GM12878 (cell line): ENCODE data around the gene ARMC2. TPM values are rescaled to one million over a fixed set of nuclear protein-coding genes. Genes with fewer than 3 reads are reported as not detected.

Experiments used
- BCL11A ChIP-seq: IDR thresholded peaks from 2 replicates; pipeline ENCODE4 v1.6.1; 2011; ENCODE audit warnings: low read depth, low read length
- BHLHE40 ChIP-seq, 2 experiments: fragments of 450-650 bp in 1 of 2; IDR thresholded peaks; 2 replicates each; pipeline ENCODE4 v1.6.1; 2011 to 2017; ENCODE audit warnings: low read depth in 2 of 2, borderline replicate concordance in 1 of 2, improper control_type of control experiment in 1 of 2, low read length in 1 of 2, mild to moderate bottlenecking in 1 of 2
- BMI1 ChIP-seq: fragments of 450-650 bp; IDR thresholded peaks from 2 replicates; pipeline ENCODE4 v1.6.1; 2016; ENCODE audit warnings: mild to moderate bottlenecking, moderate library complexity, borderline replicate concordance
- EGR1 ChIP-seq, 2 experiments: IDR thresholded peaks; 1 replicate in 1 of 2; 2 replicates in 1 of 2; pipeline ENCODE4 v1.6.1; 2011 to 2012; ENCODE audit warnings: low read depth in 2 of 2, low read length in 2 of 2, borderline replicate concordance in 1 of 2, mild to moderate bottlenecking in 1 of 2, moderate library complexity in 1 of 2
- GATAD2B ChIP-seq: fragments of 450-650 bp; conservative IDR thresholded peaks from 2 replicates; pipeline ENCODE4 v1.6.1; 2017; ENCODE audit warnings: low read depth, mild to moderate bottlenecking, moderate library complexity
- IRF3 ChIP-seq: fragments of 450-650 bp; IDR thresholded peaks from 2 replicates; pipeline ENCODE4 v1.6.1; 2014; ENCODE audit warnings: mild to moderate bottlenecking
- IRF5 ChIP-seq: fragments of 450-650 bp; IDR thresholded peaks from 2 replicates; pipeline ENCODE4 v1.6.1; 2017; ENCODE audit warnings: borderline replicate concordance
- LARP7 ChIP-seq: fragments of 450-650 bp; IDR thresholded peaks from 2 replicates; pipeline ENCODE4 v1.6.1; 2017; ENCODE audit warnings: mild to moderate bottlenecking
- MEF2A ChIP-seq: IDR thresholded peaks from 2 replicates; pipeline ENCODE4 v1.6.1; 2011; ENCODE audit warnings: low read depth, mild to moderate bottlenecking, low read length, moderate library complexity; ENCODE audit not compliant: insufficient read depth
- MTA2 ChIP-seq: fragments of 450-650 bp; IDR thresholded peaks from 2 replicates; pipeline ENCODE4 v1.6.1; 2016; ENCODE audit warnings: low read depth, mild to moderate bottlenecking, moderate library complexity
- NR2F1 ChIP-seq: fragments of 450-650 bp; conservative IDR thresholded peaks from 2 replicates; pipeline ENCODE4 v1.6.1; 2017; ENCODE audit warnings: mild to moderate bottlenecking
- PAX5 ChIP-seq: IDR thresholded peaks from 2 replicates; pipeline ENCODE4 v1.6.1; 2011; ENCODE audit warnings: low read depth, low read length, borderline replicate concordance
- RB1 ChIP-seq: fragments of 450-650 bp; formaldehyde crosslinking; IDR thresholded peaks from 2 replicates; pipeline ENCODE4 v1.6.1; 2017; ENCODE audit warnings: mild to moderate bottlenecking, borderline replicate concordance
- SIN3A ChIP-seq: IDR thresholded peaks from 2 replicates; pipeline ENCODE4 v1.6.1; 2012; ENCODE audit warnings: low read depth, low read length, improper control_type of control experiment
- SMARCA5 ChIP-seq: fragments of 450-650 bp; IDR thresholded peaks from 2 replicates; pipeline ENCODE4 v1.6.1; 2017; ENCODE audit warnings: mild to moderate bottlenecking
- SP1 ChIP-seq: IDR thresholded peaks from one replicate; pipeline ENCODE4 v1.6.1; 2011; ENCODE audit warnings: low read depth, low read length
- SUPT20H ChIP-seq: IDR thresholded peaks from 2 replicates; pipeline ENCODE4 v1.6.1; 2011; ENCODE audit warnings: low read depth, mild to moderate bottlenecking, low read length, moderate library complexity, borderline replicate concordance; ENCODE audit not compliant: control insufficient read depth
- YY1 ChIP-seq: IDR thresholded peaks from 2 replicates; pipeline ENCODE4 v1.6.1; 2011; ENCODE audit warnings: low read depth, mild to moderate bottlenecking, low read length
- ZNF384 ChIP-seq: IDR thresholded peaks from 2 replicates; pipeline ENCODE4 v1.6.1; 2012; ENCODE audit warnings: low read depth, mild to moderate bottlenecking, low read length, improper control_type of control experiment, borderline replicate concordance
- polyA plus RNA-seq, 11 experiments: library from polyadenylated mRNA; depleted of rRNA in 4 of 11; unstranded in 6 of 11; stranded (reverse) in 5 of 11; fragments of >200 nt; fragmentation: Nextera tagmentation in 4 of 11; fragmentation: Illumina TruSeq in 1 of 11; extraction: Ambion mirVana in 4 of 11; extraction: Trizol in 1 of 11; gene quantifications; 1 replicate in 1 of 11; 2 replicates in 10 of 11; pipeline versions ENCODE4 v1.2.1 to v1.2.3, GENCODE V29; 2011 to 2016; ENCODE audit warnings: inconsistent platforms in 2 of 11, missing spikeins in 2 of 11, low read depth in 1 of 11
- total RNA-seq, 4 experiments: library from RNA; depleted of rRNA in 3 of 4; stranded (reverse); fragments of >200 nt in 3 of 4; fragmentation: Illumina TruSeq in 1 of 4; extraction: Trizol in 1 of 4; gene quantifications; 2 replicates each; pipeline versions ENCODE4 v1.2.1 to v1.2.3, GENCODE V29; 2013 to 2021
- TF ChIP-seq, protein P1 (sequence below): IDR thresholded peaks from 2 replicates; pipeline ENCODE4 v1.6.1; 2011; ENCODE audit warnings: mild to moderate bottlenecking, low read depth, low read length, moderate library complexity; ENCODE audit not compliant: insufficient replicate concordance

ARMC2 gene
- total and polyA plus RNA-seq, 10 of the 15 experiments (the other 5 are each of a cell fraction or from before 2014, with no cell fraction given), result 0.06 to 0.33 (median 0.21) TPM; not detected in 5

- TF ChIP-seq YY1 (0 out of 2 replicates have a peak, but pooled peaks have one; percentile 25), EGR1 (IDR thresholded peaks at IDR 0.05; ENCODE audit: borderline replicate concordance in 1 of 2, low read depth in 2 of 2, low read length in 2 of 2) (0 out of 3 replicates have a peak, but pooled peaks of 1 of the 2 experiments have one; percentile 3), LARP7 (peak; percentile 87), SP1 (peak; percentile 75), BHLHE40 (IDR thresholded peaks at IDR 0.05; ENCODE audit: borderline replicate concordance in 1 of 2, low read depth in 2 of 2, low read length in 1 of 2) (peak in 1 of 2 experiments; percentile 68; a peak in 2 of 4 replicates), SMARCA5 (0 out of 2 replicates have a peak, but pooled peaks have one; percentile 75), MTA2 (no peak), BCL11A (no peak), ZNF384 (no peak), PAX5 (0 out of 2 replicates have a peak, but pooled peaks have one; percentile 19), IRF5 (no peak), SUPT20H (no peak), IRF3 (peak; percentile 38; the same call in 1 of the 2 replicates), SIN3A (no peak), RB1 (0 out of 2 replicates have a peak, but pooled peaks have one; percentile 31), MEF2A (no peak), NR2F1 (0 out of 2 replicates have a peak, but pooled peaks have one; percentile 36), BMI1 (0 out of 2 replicates have a peak, but pooled peaks have one; percentile 23), GATAD2B (peak; percentile 78)
- TF ChIP-seq, protein P1, sequence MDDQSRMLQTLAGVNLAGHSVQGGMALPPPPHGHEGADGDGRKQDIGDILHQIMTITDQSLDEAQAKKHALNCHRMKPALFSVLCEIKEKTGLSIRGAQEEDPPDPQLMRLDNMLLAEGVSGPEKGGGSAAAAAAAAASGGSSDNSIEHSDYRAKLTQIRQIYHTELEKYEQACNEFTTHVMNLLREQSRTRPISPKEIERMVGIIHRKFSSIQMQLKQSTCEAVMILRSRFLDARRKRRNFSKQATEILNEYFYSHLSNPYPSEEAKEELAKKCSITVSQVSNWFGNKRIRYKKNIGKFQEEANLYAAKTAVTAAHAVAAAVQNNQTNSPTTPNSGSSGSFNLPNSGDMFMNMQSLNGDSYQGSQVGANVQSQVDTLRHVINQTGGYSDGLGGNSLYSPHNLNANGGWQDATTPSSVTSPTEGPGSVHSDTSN, result peak; percentile 97
- TF ChIP-seq, all 136 proteins: peak for 21
These were observed 161.2 kb downstream of the ARMC2 start (continued) for GRCh38 chr6:109009236-109009961.
